ENCODE measurements around the gene BRICD5.

The BRICD5 gene

DNA sequence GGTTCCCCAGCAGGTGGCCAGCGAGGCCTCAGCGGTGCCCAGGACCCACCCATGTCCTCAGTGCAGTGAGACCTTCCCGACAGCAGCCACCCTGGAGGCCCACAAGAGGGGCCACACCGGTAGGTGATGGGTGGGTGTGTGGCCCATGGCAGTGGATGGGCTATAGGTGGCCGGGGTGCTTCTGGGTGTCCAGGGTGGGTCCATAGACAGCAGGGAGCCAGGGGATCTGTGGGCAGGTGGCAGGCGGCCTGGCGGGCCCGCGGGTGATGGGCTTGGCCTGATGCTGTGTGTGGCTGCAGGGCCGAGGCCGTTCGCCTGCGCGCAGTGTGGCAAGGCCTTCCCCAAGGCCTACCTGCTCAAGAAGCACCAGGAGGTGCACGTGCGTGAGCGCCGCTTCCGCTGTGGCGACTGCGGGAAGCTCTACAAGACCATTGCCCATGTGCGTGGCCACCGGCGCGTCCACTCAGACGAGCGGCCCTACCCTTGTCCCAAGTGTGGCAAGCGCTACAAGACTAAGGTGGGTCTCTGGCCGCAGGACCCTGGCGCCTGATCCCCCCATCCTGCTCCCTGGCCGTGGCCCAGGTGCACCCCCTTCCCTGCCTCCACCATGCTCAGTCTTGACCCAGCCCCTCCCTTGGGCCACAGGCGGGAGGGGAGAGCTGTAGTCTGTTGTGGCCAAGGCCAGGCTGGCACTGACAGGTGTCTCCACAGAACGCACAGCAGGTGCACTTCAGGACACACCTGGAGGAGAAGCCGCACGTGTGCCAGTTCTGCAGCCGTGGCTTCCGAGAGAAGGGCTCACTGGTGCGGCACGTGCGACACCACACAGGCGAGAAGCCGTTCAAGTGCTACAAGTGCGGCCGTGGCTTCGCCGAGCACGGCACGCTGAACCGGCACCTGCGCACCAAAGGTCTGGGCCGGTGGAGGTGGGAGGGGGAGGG, 23.5 kb upstream of the BRICD5 start:
- H3K14ac ChIP-seq (ENCODE audit: low read length) = no peak overlapping the region
- peaks cover 13 to 17% of the 10 kb centered on the region in 2 experiments for H3K4me1 ChIP-seq (ENCODE audit: control insufficient read depth in 1 of 2, insufficient read depth in 2 of 2, low read length in 2 of 2)
- no peak overlapping the region for H2BK12ac ChIP-seq (ENCODE audit: low read length)
- H2BK120ac ChIP-seq (ENCODE audit: insufficient read depth, low read length, poor library complexity) = no peak overlapping the region
- H3K23ac ChIP-seq (ENCODE audit: low read length) = no peak overlapping the region
- no peaks in the 10 kb centered on the region for H3K79me2 ChIP-seq (ENCODE audit: control insufficient read depth, insufficient read depth, low read length, poor library complexity)
- no peak overlapping the region for H3K18ac ChIP-seq (ENCODE audit: low read length)
- no peaks in the 10 kb centered on the region for H3K79me1 ChIP-seq (ENCODE audit: low read length)
- no peak overlapping the region for H2BK5ac ChIP-seq (ENCODE audit: low read depth, low read length, poor library complexity)
- peaks cover 5% of the 10 kb centered on the region for H3K9me3 ChIP-seq (ENCODE audit: insufficient read depth, low read depth, low read length)
- no peak overlapping the region for H4K91ac ChIP-seq (ENCODE audit: low read depth, low read length)
- no peak overlapping the region for H2AFZ ChIP-seq (ENCODE audit: insufficient read depth, low read length, poor library complexity)
- H3K4me3 ChIP-seq (ENCODE audit: low read depth, low read length) = no peak overlapping the region
- no peak overlapping the region for H2AK5ac ChIP-seq (ENCODE audit: low read length)
- DNase-seq = no peak
- peaks cover 60 to 66% of the 10 kb centered on the region in 2 experiments for H3K36me3 ChIP-seq (ENCODE audit: control insufficient read depth in 1 of 2, insufficient read depth in 2 of 2, low read length in 2 of 2)
- WGBS (ENCODE audit: extremely low coverage, insufficient coverage, insufficient read length) = no CpG with 5 or more reads among the region's 51 CpGs
- no peak overlapping the region for H3K4ac ChIP-seq (ENCODE audit: low read depth, low read length)
- H3K4me2 ChIP-seq (ENCODE audit: low read length) = no peak overlapping the region
- H3K27me3 ChIP-seq (ENCODE audit: insufficient read depth, low read length) = peaks cover 21% of the 10 kb centered on the region
- no peak overlapping the region for H4K12ac ChIP-seq (ENCODE audit: low read depth, low read length)
- no peak overlapping the region for H3K27ac ChIP-seq (ENCODE audit: low read depth, low read length)
- H3K9ac ChIP-seq (ENCODE audit: low read length) = no peak overlapping the region
- H4K8ac ChIP-seq (ENCODE audit: low read depth, low read length) = no peak overlapping the region

DNA sequence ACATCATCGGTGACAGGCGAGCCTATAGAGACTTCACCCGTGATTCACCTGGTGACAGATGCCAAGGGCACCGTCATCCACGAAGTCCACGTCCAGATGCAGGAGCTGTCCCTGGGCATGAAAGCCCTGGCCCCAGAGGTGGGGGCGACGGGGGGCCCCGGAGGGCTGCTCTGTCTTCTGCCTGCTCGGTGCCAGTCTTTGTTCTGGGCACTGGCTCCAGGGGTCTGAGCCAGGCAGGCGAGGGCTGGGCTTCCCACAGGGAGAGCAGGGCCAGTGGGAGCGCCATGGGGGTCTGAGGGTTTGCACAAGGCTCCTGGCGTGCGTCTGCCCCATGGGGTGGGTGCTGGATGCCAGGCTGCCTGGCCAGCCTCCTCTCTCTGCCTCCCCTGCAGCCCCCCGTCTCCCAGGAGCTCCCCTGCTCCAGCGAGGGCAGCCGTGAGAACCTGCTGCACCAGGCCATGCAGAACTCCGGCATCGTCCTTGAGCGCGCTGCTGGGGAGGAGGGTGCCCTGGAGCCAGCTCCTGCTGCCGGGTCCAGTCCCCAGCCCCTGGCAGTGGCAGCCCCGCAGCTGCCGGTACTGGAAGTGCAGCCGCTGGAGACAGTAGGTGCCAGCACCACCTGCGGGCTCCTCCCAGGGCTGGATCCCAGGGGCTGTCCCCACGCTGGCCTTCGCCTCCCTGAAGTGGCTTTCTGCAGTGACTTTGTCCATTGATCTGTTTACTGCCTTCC, 22.5 kb upstream of the BRICD5 start:
- H2BK120ac ChIP-seq (ENCODE audit: insufficient read depth, low read length, poor library complexity) = no peak overlapping the region
- H3K79me1 ChIP-seq (ENCODE audit: low read length) = no peaks in the 10 kb centered on the region
- no peak for DNase-seq
- no peak overlapping the region for H3K27ac ChIP-seq (ENCODE audit: low read depth, low read length)
- peaks cover 18% of the 10 kb centered on the region for H3K27me3 ChIP-seq (ENCODE audit: insufficient read depth, low read length)
- H2AFZ ChIP-seq (ENCODE audit: insufficient read depth, low read length, poor library complexity) = no peak overlapping the region
- no peaks in the 10 kb centered on the region for H3K79me2 ChIP-seq (ENCODE audit: control insufficient read depth, insufficient read depth, low read length, poor library complexity)
- no peak overlapping the region for H3K4ac ChIP-seq (ENCODE audit: low read depth, low read length)
- no peak overlapping the region for H3K23ac ChIP-seq (ENCODE audit: low read length)
- peaks cover 5% of the 10 kb centered on the region for H3K9me3 ChIP-seq (ENCODE audit: insufficient read depth, low read depth, low read length)
- no peak overlapping the region for H2BK12ac ChIP-seq (ENCODE audit: low read length)
- peaks cover 13 to 17% of the 10 kb centered on the region in 2 experiments for H3K4me1 ChIP-seq (ENCODE audit: control insufficient read depth in 1 of 2, insufficient read depth in 2 of 2, low read length in 2 of 2)
- H3K18ac ChIP-seq (ENCODE audit: low read length) = no peak overlapping the region
- H2BK5ac ChIP-seq (ENCODE audit: low read depth, low read length, poor library complexity) = no peak overlapping the region
- no peak overlapping the region for H3K4me3 ChIP-seq (ENCODE audit: low read depth, low read length)
- no peak overlapping the region for H3K9ac ChIP-seq (ENCODE audit: low read length)
- H4K12ac ChIP-seq (ENCODE audit: low read depth, low read length) = no peak overlapping the region
- no peak overlapping the region for H3K14ac ChIP-seq (ENCODE audit: low read length)
- H2AK5ac ChIP-seq (ENCODE audit: low read length) = no peak overlapping the region
- H4K91ac ChIP-seq (ENCODE audit: low read depth, low read length) = no peak overlapping the region
- no peak overlapping the region for H3K4me2 ChIP-seq (ENCODE audit: low read length)
- no CpG with 5 or more reads among the region's 28 CpGs for WGBS (ENCODE audit: extremely low coverage, insufficient coverage, insufficient read length)
- peaks cover 69 to 75% of the 10 kb centered on the region in 2 experiments for H3K36me3 ChIP-seq (ENCODE audit: control insufficient read depth in 1 of 2, insufficient read depth in 2 of 2, low read length in 2 of 2)
- no peak overlapping the region for H4K8ac ChIP-seq (ENCODE audit: low read depth, low read length)

DNA sequence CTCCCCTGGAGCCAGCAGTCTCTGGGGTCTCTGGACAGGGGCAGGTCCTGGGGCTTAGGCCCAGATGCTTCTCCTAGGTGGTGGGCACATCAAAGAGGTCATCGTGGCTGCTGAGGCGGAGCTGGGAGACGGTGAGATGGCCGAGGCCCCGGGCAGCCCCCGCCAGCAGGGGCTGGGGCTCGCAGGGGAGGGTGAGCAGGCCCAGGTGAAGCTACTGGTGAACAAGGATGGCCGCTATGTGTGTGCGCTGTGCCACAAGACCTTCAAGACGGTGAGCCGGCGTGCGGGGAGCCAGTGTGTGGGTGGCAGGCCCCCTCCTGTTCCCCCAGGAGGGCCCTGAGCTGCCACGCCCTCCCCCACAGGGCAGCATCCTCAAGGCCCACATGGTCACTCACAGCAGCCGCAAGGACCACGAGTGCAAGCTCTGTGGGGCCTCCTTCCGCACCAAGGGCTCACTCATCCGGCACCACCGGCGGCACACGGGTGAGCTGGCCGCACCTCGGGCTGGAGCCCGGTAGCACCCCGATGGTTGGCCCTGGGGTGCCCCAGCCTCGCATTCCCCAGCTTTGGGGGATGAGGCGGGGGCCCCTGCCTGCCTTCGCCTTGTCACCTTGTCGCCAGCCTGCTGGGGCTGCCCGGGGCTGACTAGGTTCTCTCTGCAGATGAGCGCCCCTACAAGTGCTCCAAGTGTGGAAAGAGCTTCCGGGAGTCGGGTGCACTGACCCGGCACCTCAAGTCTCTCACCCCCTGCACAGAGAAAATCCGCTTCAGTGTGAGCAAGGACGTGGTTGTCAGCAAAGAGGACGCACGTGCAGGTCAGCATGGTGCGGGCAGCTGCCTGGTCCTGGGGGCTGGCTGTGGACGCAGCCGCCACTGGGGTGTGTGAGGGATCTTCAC, 21.7 kb upstream of the BRICD5 start:
- Histone ChIP-seq H3K27me3 (ENCODE audit: insufficient read depth, low read length) (peaks cover 10% of the 10 kb centered on the region), H3K4me2 (ENCODE audit: low read length) (no peak overlapping the region), H2AK5ac (ENCODE audit: low read length) (no peak overlapping the region), H3K4ac (ENCODE audit: low read depth, low read length) (no peak overlapping the region), H3K4me1 (ENCODE audit: control insufficient read depth in 1 of 2, insufficient read depth in 2 of 2, low read length in 2 of 2) (peaks cover 11 to 19% of the 10 kb centered on the region in 2 experiments), H2BK12ac (ENCODE audit: low read length) (no peak overlapping the region), H2BK120ac (ENCODE audit: insufficient read depth, low read length, poor library complexity) (no peak overlapping the region), H3K79me1 (ENCODE audit: low read length) (no peaks in the 10 kb centered on the region), H3K4me3 (ENCODE audit: low read depth, low read length) (no peak overlapping the region), H4K8ac (ENCODE audit: low read depth, low read length) (no peak overlapping the region), H3K14ac (ENCODE audit: low read length) (no peak overlapping the region), H3K79me2 (ENCODE audit: control insufficient read depth, insufficient read depth, low read length, poor library complexity) (peaks cover 2% of the 10 kb centered on the region), H3K9me3 (ENCODE audit: insufficient read depth, low read depth, low read length) (peaks cover 5% of the 10 kb centered on the region), H2BK5ac (ENCODE audit: low read depth, low read length, poor library complexity) (no peak overlapping the region), H4K12ac (ENCODE audit: low read depth, low read length) (no peak overlapping the region), H3K36me3 (ENCODE audit: control insufficient read depth in 1 of 2, insufficient read depth in 2 of 2, low read length in 2 of 2) (peaks cover 71 to 79% of the 10 kb centered on the region in 2 experiments), H3K27ac (ENCODE audit: low read depth, low read length) (no peak overlapping the region), H4K91ac (ENCODE audit: low read depth, low read length) (no peak overlapping the region), H3K18ac (ENCODE audit: low read length) (no peak overlapping the region), H3K9ac (ENCODE audit: low read length) (no peak overlapping the region), H3K23ac (ENCODE audit: low read length) (no peak overlapping the region), H2AFZ (ENCODE audit: insufficient read depth, low read length, poor library complexity) (no peak overlapping the region)
- DNase-seq = no peak
- WGBS (ENCODE audit: extremely low coverage, insufficient coverage, insufficient read length) = no CpG with 5 or more reads among the region's 41 CpGs
